Measurements from ENCODE around the gene NBEA. TPM values are rescaled to one million over a fixed set of nuclear protein-coding genes. Genes with fewer than 3 reads are reported as not detected.

NBEA gene
- total RNA-seq, 4 donors from 2014 or later, result 4.4 to 6.2 (median 5.5) TPM

DNA sequence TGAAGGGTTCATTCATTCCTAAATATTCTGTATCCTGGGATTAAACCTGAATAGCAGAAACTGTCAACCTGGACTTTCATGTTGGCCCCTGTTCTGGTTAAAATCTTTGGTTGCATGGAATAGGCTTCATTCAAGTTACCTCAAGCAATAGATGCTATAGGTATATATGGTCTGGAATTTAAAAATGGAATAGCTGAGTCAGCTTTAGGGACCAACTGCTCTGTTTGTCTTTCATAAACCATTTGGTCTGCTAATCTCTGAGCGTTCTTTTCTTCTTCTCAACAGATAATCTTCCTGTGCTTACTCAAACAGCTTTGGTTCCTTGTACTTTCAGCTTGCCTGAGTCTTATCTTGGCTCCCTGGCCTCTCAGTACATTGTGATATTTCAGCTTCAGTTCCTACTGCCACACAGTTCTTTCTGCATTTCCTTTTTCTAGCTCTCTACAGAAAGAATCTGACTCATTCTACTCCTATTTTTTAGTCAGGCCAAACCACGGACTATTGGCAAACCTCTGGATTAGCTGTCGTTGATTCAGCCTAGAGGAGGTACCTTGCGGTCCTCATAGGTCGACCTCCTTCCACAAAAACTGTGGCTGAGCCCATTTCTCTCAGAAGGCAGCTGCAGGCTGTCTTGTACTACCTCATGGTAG, 570.3 kb downstream of the NBEA start:
- no peak for TF ChIP-seq CTCF (IDR thresholded peaks at IDR 0.05; ENCODE audit: low read depth)

DNA sequence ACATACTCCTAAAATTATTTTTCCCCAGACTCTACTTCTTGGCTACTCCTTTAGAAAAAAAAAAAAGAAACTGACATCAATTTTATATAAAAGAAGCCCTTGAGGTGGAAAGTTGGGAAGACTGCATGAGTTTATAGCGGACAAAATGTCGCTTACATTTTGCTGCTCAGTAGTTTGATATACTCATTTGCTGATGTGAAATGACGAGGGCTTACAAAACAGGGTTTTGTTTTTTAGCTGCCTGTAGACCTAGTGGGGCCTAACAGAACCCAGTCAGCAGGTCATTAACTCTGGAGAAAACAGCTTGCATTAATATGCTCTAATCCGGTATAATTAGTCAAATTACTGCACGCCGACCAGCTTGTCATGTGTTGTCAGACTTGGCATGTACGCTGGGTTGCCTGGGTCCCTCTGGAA, 572.0 kb downstream of the NBEA start:
- no peak for TF ChIP-seq CTCF (IDR thresholded peaks at IDR 0.05; ENCODE audit: low read depth)

GRCh38 chr13:35514801-35515502, 572.9 kb downstream of the NBEA start:
- no peak for TF ChIP-seq CTCF (IDR thresholded peaks at IDR 0.05; ENCODE audit: low read depth)

GRCh38 chr13:35518337-35518946, 576.4 kb downstream of the NBEA start:
- no peak for TF ChIP-seq CTCF (IDR thresholded peaks at IDR 0.05; ENCODE audit: low read depth)

GRCh38 chr13:35524171-35524570, 582.1 kb downstream of the NBEA start:
- no peak for TF ChIP-seq CTCF (IDR thresholded peaks at IDR 0.05; ENCODE audit: low read depth)

- TF ChIP-seq CTCF (IDR thresholded peaks at IDR 0.05; ENCODE audit: low read depth), result no peak
Measured at GRCh38 chr13:35526577-35526976, 584.5 kb downstream of the NBEA start.

- TF ChIP-seq CTCF (IDR thresholded peaks at IDR 0.05; ENCODE audit: low read depth), result no peak
Measured at GRCh38 chr13:35527451-35527850, 585.4 kb downstream of the NBEA start.
